Suprapubic skin (tissue), 4 donors: Measurements from ENCODE around the gene MGAT2.

ENCODE experiments used
- CTCF ChIP-seq, 2 donors: fragments of 200-600 bp in 1 of 2; fragments of 450-650 bp in 1 of 2; sonication (generic) in 1 of 2; IDR thresholded peaks; one replicate each; pipeline ENCODE4 v1.5.1; 2016 to 2019; ENCODE audit warnings: antibody characterized with exemption in 2 of 2, mild to moderate bottlenecking in 1 of 2, moderate library complexity in 1 of 2
- POLR2A ChIP-seq, 2 donors: fragments of 450-650 bp; IDR thresholded peaks; one replicate each; pipeline ENCODE4 v1.6.1; 2017; ENCODE audit warnings: antibody characterized with exemption in 2 of 2, mild to moderate bottlenecking in 2 of 2, moderate library complexity in 2 of 2
- POLR2AphosphoS5 ChIP-seq, 3 donors: sonication (generic); formaldehyde crosslinking; IDR thresholded peaks; one replicate each; pipeline ENCODE4 v1.6.1; 2017; ENCODE audit warnings: antibody characterized with exemption in 3 of 3

GRCh38 chr14:49633640-49634546, 13.3 kb downstream of the MGAT2 start:
- TF ChIP-seq CTCF (IDR thresholded peaks at IDR 0.05): peak; percentile 38 to 86
- peak in 2 of 3 donors; percentile 52 to 53 for TF ChIP-seq POLR2AphosphoS5 (IDR thresholded peaks at IDR 0.05)
- TF ChIP-seq POLR2A (IDR thresholded peaks at IDR 0.05): peak in 1 of 2 donors; percentile 72
